ENCODE data around the gene ATG9A. TPM values are rescaled to one million over a fixed set of nuclear protein-coding genes. Genes with fewer than 3 reads are reported as not detected.

ATG9A gene
- total and polyA plus RNA-seq, 2 donors (not counting 3 experiments of a cell fraction or from before 2014, with no cell fraction given) = 65.5 to 95.0 TPM

DNA sequence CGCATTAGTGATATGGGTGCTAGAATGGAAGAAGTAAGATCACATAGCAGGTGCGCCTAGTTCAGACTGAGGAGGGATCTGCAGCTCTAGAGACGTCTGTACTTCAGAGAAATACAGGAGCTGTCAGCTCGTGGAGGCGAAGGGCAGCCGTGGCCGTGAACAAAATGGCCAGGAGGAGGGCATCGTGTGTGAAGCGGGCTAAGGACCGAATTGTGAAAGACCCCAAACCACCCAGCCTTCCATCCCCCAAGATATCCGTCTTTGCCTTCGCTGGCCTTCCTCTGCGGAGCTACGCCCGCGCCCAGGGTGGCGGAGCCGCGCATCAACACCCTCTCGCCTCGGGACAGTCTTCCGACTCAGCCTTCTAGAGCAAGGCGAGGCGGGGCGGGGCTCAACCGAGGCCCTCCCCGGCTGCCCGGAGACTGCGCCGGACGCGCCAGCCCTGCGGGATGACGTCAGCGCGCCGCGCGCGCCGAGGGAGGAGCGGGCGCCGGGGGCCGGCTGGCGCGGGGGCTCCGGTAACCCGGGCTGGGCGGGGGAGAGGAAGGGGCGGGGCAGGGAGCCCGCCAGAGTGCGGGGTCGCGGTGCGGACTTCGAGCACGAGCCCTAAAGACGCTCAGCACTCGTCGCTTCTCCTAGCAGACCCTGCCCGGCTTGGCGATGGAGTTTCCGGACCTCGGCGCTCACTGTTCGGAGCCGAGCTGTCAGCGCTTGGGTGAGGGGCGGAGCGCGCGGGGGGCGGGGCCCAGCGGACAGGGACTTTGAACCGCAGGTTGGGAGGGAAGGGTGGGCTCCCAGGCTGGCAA, 22.9 kb downstream of the ATG9A start, which contains the start of gene ZFAND2B:
TSS of gene ZFAND2B (plus strand) at position 455 of the 806 bp plus-strand sequence. CDS start at position 661, 206 bp downstream.
- FAIRE-seq = peak; percentile 92
- BruUV-seq (replicated peaks) = TSS peak; percentile 57

More for the DNA sequence above, 22.9 kb downstream of the ATG9A start, which contains the start of gene ZFAND2B:
- no peaks in the 10 kb centered on the region for H4K20me1 ChIP-seq (replicated peaks; ENCODE audit: control insufficient read depth, extremely low read depth, insufficient read depth, low read length)
- H2AFZ ChIP-seq (ENCODE audit: low read depth, low read length) = peak within 1 kb of the TSS; percentile 97
- peak within 1 kb of the TSS; percentile 26 for H3K27ac ChIP-seq (ENCODE audit: insufficient read depth, low read depth, low read length)
- H3K4me2 ChIP-seq (ENCODE audit: insufficient read depth, low read length) = peak within 1 kb of the TSS; percentile 90
- peak within 1 kb of the TSS; percentile 36 to 83 (median 73) for H3K4me3 ChIP-seq (replicated peaks in 1 of 3; ENCODE audit: insufficient read depth in 1 of 3, low read depth in 1 of 3, low read length in 3 of 3)
- peak; percentile 94 for DNase-seq (ENCODE audit: low read depth, low spot score)
- peaks cover 18% of the 10 kb centered on the region for H3K4me1 ChIP-seq (ENCODE audit: control insufficient read depth, extremely low read depth, insufficient read depth, low read length)
- dilution Hi-C loops (cut with MboI; ENCODE audit: extremely low pct_ligation_motif_present, low sequenced_read_pairs) = no loop called here
- intact Hi-C loops (cut with micrococcal nuclease) = loop anchor here (1.0 to 2.0 kb wide), 7 partner anchors 12 to 182 kb away; partner anchors contain the start of genes ABCB6, ANKZF1, ATG9A and DNAJB2
- ChIA-PET CTCF (interaction anchor here (0.6 to 3.1 kb wide), 16 partner anchors 10 to 224 kb away, joined by 3 to 14 read pairs (median 4); partner anchors contain the start of genes ANKZF1, ATG9A, CNPPD1 and DNAJB2), POLR2A (interaction anchor here (0.6 to 0.7 kb wide), 2 partner anchors 11 to 30 kb away, joined by 3 to 4 read pairs; partner anchors contain the start of gene CNPPD1)
- peaks cover 0 to 7% of the 10 kb centered on the region in 2 experiments for H3K36me3 ChIP-seq (ENCODE audit: control insufficient read depth in 2 of 2, extremely low read depth in 1 of 2, insufficient read depth in 2 of 2, low read length in 2 of 2)
- H3K9me3 ChIP-seq (replicated peaks; ENCODE audit: control insufficient read depth, insufficient read depth, low read length) = no peaks in the 10 kb centered on the region
- H3K9me1 ChIP-seq (replicated peaks; ENCODE audit: control insufficient read depth, extremely low read depth, insufficient read depth, low read length) = no peaks in the 10 kb centered on the region
- H3K79me2 ChIP-seq (ENCODE audit: control insufficient read depth, insufficient read depth, low read length) = no peaks in the 10 kb centered on the region
- H3K9ac ChIP-seq (replicated peaks; ENCODE audit: extremely low read depth, insufficient read depth, low read length) = peak within 1 kb of the TSS; percentile 60
- no peak for TF ChIP-seq CTCF (IDR thresholded peaks at IDR 0.05; ENCODE audit: extremely low read depth in 1 of 2, insufficient read depth in 1 of 2, low read depth in 1 of 2, low read length in 2 of 2)
- TF ChIP-seq POLR2A (IDR thresholded peaks at IDR 0.05; ENCODE audit: low read depth, low read length) = peak; percentile 99
- no peak for TF ChIP-seq MYC (IDR thresholded peaks at IDR 0.05; ENCODE audit: low read depth, low read length)
- peak; percentile 98 for TF ChIP-seq POLR2AphosphoS5 (IDR thresholded peaks at IDR 0.05; ENCODE audit: insufficient read depth, low read depth, low read length)
- TF ChIP-seq FOS (IDR thresholded peaks at IDR 0.05; ENCODE audit: borderline replicate concordance, insufficient read depth, low read length) = no peak
- no peaks in the 10 kb centered on the region for H3K27me3 ChIP-seq (ENCODE audit: control insufficient read depth in 2 of 2, insufficient read depth in 2 of 2, low read length in 2 of 2)

Data from endothelial cell of umbilical vein (primary cell).